Measurements from ENCODE around the gene LTBP4. TPM values are rescaled to one million over a fixed set of nuclear protein-coding genes. Genes with fewer than 3 reads are reported as not detected.

The LTBP4 gene
- total RNA-seq, 4 donors from 2014 or later: 199 to 369 (median 320) TPM

DNA sequence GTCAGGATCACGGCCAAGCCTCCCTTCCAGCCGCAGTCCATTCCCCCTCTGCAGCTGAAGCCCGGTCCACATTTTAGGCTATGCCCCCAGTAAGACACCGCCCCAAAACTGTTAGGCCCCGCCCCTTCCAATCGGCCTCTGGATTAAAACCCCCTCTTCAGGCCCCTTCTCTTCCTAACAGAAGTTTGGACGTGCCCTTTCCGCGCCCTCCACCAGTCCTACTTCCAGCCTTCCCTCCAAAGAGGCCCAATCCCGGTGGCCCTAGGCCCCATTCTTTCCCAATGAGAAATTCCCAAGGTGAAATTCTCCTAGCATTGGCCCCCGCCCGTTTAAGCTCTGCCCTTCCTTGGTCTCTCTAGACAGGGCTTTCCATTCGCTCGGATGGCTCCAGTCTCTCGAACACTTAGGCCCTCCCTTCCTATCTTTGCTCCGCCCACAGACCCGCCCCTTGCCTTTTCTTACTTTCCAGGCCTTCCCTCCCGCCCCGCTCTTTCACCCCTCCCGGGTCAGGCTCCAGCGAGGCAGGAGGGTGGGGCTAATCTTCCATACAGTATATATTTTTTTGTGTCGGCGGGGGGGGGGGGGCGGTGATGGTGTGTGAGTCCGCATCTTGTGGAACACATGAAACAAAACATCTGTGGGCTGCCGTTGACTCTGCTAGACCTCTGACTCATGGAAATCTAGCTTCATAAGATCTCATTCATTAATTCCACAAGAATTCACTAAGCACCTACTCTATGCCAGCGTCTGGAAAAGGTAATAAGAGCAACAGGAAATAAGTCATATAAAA, 13.6 kb downstream of the LTBP4 start:
- H3K4me1 ChIP-seq: peaks cover 0 to 63% (median 20%) of the 10 kb centered on the region in 3 donors

DNA sequence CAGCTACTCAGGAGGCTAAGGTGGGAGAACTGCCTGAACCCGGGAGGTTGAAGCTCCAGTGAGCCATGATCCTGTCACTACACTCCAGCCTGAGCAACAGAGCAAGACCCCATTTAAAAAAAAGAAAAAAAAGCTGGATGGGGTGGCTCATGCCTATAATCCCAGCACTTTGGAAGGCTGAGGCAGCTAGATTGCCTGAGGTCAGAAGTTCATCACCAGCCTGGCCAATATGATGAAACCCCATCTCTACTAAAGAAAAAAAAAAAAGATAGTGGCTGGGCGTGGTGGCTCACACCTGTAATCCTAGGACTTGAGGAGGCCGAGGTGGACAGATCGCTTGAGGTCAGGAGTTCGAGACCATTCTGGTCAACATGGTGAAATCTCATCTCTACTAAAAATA, 15.0 kb downstream of the LTBP4 start:
- H3K36me3 ChIP-seq: peaks cover 0 to 50% of the 10 kb centered on the region in 2 donors
- no peak for ATAC-seq
- peaks cover 0 to 49% (median 14%) of the 10 kb centered on the region in 3 donors for H3K4me1 ChIP-seq
- H3K4me3 ChIP-seq: no peak overlapping the region
- peak overlapping the region in 1 of 4 donors; percentile 83 for H3K27ac ChIP-seq
- WGBS, 2 donors (ENCODE audit: low coverage in 1 of 2): 58 to 87% methylated on average over 3 to 5 of the region's 5 CpGs
- no peaks in the 10 kb centered on the region for H3K27me3 ChIP-seq
- TF ChIP-seq POLR2A (IDR thresholded peaks at IDR 0.05): no peak
- TF ChIP-seq, protein P1, sequence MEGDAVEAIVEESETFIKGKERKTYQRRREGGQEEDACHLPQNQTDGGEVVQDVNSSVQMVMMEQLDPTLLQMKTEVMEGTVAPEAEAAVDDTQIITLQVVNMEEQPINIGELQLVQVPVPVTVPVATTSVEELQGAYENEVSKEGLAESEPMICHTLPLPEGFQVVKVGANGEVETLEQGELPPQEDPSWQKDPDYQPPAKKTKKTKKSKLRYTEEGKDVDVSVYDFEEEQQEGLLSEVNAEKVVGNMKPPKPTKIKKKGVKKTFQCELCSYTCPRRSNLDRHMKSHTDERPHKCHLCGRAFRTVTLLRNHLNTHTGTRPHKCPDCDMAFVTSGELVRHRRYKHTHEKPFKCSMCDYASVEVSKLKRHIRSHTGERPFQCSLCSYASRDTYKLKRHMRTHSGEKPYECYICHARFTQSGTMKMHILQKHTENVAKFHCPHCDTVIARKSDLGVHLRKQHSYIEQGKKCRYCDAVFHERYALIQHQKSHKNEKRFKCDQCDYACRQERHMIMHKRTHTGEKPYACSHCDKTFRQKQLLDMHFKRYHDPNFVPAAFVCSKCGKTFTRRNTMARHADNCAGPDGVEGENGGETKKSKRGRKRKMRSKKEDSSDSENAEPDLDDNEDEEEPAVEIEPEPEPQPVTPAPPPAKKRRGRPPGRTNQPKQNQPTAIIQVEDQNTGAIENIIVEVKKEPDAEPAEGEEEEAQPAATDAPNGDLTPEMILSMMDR (IDR thresholded peaks at IDR 0.05): no peak
- TF ChIP-seq EP300 (IDR thresholded peaks at IDR 0.05): no peak
- TF ChIP-seq POLR2AphosphoS5 (IDR thresholded peaks at IDR 0.05): no peak
- no peaks in the 10 kb centered on the region for H3K9me3 ChIP-seq

More for the DNA sequence above, 13.6 kb downstream of the LTBP4 start:
- peaks cover 7% of the 10 kb centered on the region for H3K27me3 ChIP-seq
- peaks cover 0 to 36% of the 10 kb centered on the region in 2 donors for H3K36me3 ChIP-seq
- no peaks in the 10 kb centered on the region for H3K9me3 ChIP-seq
- H3K4me3 ChIP-seq: peak overlapping the region; percentile 46 to 63
- peak; percentile 70 for ATAC-seq
- H3K27ac ChIP-seq: peak overlapping the region; percentile 49 to 96 (median 86)
- TF ChIP-seq POLR2AphosphoS5 (IDR thresholded peaks at IDR 0.05) (peak; percentile 51), EP300 (IDR thresholded peaks at IDR 0.05) (no peak), POLR2A (IDR thresholded peaks at IDR 0.05) (no peak)
- TF ChIP-seq, protein P1 (IDR thresholded peaks at IDR 0.05): no peak
- WGBS, 2 donors (ENCODE audit: low coverage in 1 of 2): 5 to 7% methylated on average over 19 to 23 of the region's 27 CpGs

DNA sequence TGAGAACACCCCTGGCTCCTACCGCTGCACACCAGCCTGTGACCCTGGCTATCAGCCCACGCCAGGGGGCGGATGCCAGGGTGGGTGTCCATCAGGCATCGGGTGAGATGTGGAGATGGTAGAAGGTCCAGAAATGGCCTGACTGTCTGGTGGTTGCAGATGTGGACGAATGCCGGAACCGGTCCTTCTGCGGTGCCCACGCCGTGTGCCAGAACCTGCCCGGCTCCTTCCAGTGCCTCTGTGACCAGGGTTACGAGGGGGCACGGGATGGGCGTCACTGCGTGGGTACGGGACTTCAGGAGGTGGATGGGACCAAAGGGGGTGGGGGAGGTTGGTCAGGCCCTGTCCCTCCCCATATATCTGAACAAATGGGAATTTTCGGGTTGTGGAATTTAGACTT, 15.8 kb downstream of the LTBP4 start:
- Histone ChIP-seq H3K4me1 (peaks cover 0 to 42% (median 14%) of the 10 kb centered on the region in 3 donors), H3K27me3 (no peaks in the 10 kb centered on the region), H3K9me3 (no peaks in the 10 kb centered on the region), H3K36me3 (peaks cover 0 to 52% of the 10 kb centered on the region in 2 donors), H3K4me3 (no peak overlapping the region), H3K27ac (no peak overlapping the region)
- no peak for ATAC-seq
- TF ChIP-seq POLR2AphosphoS5 (IDR thresholded peaks at IDR 0.05): no peak
- 88 to 90% methylated on average over 2 to 6 of the region's 17 CpGs for WGBS, 2 donors (ENCODE audit: low coverage in 1 of 2)

DNA sequence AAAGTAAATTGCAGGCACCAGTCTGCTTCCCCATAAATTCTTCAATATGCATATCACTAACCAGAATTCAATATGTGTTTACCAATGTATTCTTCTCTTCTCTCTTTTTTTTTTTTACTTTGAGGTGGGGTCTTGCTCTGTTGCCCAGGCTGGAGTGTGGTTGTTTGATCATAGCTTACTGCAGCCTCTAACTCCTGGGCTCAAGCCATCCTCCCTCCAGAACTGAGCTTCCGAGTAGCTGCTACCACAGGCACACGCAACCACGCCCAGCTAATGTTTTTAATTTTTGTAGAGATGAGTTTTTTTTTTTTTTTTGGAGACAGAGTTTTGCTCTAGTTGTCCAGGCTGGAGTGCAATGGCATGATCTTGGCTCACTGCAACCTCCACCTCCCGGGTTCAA, 16.8 kb downstream of the LTBP4 start:
- no peaks in the 10 kb centered on the region for H3K27me3 ChIP-seq
- H3K36me3 ChIP-seq: peaks cover 0 to 57% of the 10 kb centered on the region in 2 donors
- TF ChIP-seq EP300 (IDR thresholded peaks at IDR 0.05): no peak
- TF ChIP-seq, protein P1 (IDR thresholded peaks at IDR 0.05): no peak
- TF ChIP-seq POLR2AphosphoS5 (IDR thresholded peaks at IDR 0.05): no peak
- TF ChIP-seq POLR2A (IDR thresholded peaks at IDR 0.05): no peak
- peaks cover 0 to 48% (median 12%) of the 10 kb centered on the region in 3 donors for H3K4me1 ChIP-seq
- no peak overlapping the region for H3K4me3 ChIP-seq
- H3K27ac ChIP-seq: no peak overlapping the region
- no peak for ATAC-seq
- 74 to 88% methylated on average over 4 of the region's 4 CpGs for WGBS, 2 donors (ENCODE audit: low coverage in 1 of 2)
- no peaks in the 10 kb centered on the region for H3K9me3 ChIP-seq

DNA sequence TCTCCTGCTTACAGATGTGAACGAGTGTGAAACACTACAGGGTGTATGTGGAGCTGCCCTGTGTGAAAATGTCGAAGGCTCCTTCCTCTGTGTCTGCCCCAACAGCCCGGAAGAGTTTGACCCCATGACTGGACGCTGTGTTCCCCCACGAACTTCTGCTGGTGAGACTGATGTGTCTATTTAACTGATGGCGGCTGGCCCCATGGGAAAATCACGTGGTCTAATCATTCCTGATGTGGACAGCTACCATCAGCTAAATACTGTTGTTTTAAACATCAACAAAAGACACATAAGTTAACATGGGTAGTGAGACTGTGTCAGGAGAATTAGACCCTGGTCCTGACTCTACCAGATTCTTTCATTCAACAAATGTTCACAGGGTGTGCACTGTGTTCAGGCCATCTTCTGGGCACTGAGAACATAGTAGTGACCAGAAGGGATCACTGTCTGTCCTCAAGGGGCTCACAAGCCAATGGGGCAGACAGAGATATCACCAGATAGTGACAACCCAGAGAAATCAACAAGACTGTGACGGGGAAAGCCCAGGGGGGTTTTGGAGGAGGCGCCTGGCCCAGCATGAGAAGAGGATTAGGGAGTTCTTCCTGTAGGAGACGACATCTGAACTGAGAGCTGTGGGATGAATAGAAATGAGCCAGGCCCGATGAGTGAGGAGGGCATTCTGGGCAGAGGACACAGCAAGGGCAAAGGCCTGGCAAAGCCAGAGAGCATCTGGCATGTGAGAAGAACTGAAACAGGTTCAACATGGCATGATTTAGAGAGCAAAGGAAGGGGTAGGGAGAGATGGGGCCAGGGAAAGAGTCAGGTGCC, 18.4 kb downstream of the LTBP4 start:
- peaks cover 0 to 71% of the 10 kb centered on the region in 2 donors for H3K36me3 ChIP-seq

More for the DNA sequence above, 18.4 kb downstream of the LTBP4 start:
- no peaks in the 10 kb centered on the region for H3K27me3 ChIP-seq
- no peaks in the 10 kb centered on the region for H3K9me3 ChIP-seq
- TF ChIP-seq POLR2AphosphoS5 (IDR thresholded peaks at IDR 0.05) (no peak), POLR2A (IDR thresholded peaks at IDR 0.05) (no peak), EP300 (IDR thresholded peaks at IDR 0.05) (no peak)
- TF ChIP-seq, protein P1 (IDR thresholded peaks at IDR 0.05): no peak
- 50 to 60% methylated on average over 4 of the region's 11 CpGs for WGBS, 2 donors (ENCODE audit: low coverage in 1 of 2)
- H3K4me3 ChIP-seq: no peak overlapping the region
- no peak for ATAC-seq
- H3K4me1 ChIP-seq: peaks cover 0 to 38% (median 7%) of the 10 kb centered on the region in 3 donors
- no peak overlapping the region for H3K27ac ChIP-seq

Data from gastroesophageal sphincter (tissue), 4 donors.